CD4-positive, alpha-beta T cell treated with Interleukin-12 subunit alpha and Interleukin-12 subunit beta, for 1 hour (primary cell): ENCODE results near the gene ELAC2.
"Not testable (repeated sequence)": the region's sequence is repeated elsewhere in the genome, so short reads cannot be mapped to it uniquely, and the experiment has no call there.

ENCODE experiments used
- DNase-seq: peaks from one replicate; pipeline ENCODE4 v3.0.0-alpha.2; 2020

Gene ELAC2

GRCh38 chr17:12985431-12986293 lies 32.2 kb downstream of the ELAC2 start:
- no peak for DNase-seq

GRCh38 chr17:12983991-12984884 lies 33.6 kb downstream of the ELAC2 start:
- no peak for DNase-seq

- DNase-seq = peak; percentile 38
Observed at GRCh38 chr17:12982224-12982623, 35.6 kb downstream of the ELAC2 start.

- no peak for DNase-seq
Observed at GRCh38 chr17:12979826-12980500, 37.9 kb downstream of the ELAC2 start.

GRCh38 chr17:12979246-12979645 lies 38.6 kb downstream of the ELAC2 start:
- DNase-seq = no peak

GRCh38 chr17:12978787-12979186 lies 39.0 kb downstream of the ELAC2 start:
- not testable (repeated sequence) for DNase-seq

GRCh38 chr17:12977008-12977751 lies 40.6 kb downstream of the ELAC2 start:
- DNase-seq = no peak

GRCh38 chr17:12974005-12974531 lies 43.8 kb downstream of the ELAC2 start:
- no peak for DNase-seq

GRCh38 chr17:12973496-12974004 lies 44.3 kb downstream of the ELAC2 start:
- DNase-seq = no peak

- DNase-seq = no peak
Observed at GRCh38 chr17:12967962-12968361, 49.9 kb downstream of the ELAC2 start.

GRCh38 chr17:12966413-12966812 lies 51.4 kb downstream of the ELAC2 start:
- DNase-seq = no peak

GRCh38 chr17:12965988-12966387 lies 51.8 kb downstream of the ELAC2 start:
- DNase-seq = no peak

GRCh38 chr17:12964840-12965239 lies 53.0 kb downstream of the ELAC2 start:
- DNase-seq = no peak

GRCh38 chr17:12964162-12964561 lies 53.7 kb downstream of the ELAC2 start:
- DNase-seq = no peak

GRCh38 chr17:12963505-12963904 lies 54.3 kb downstream of the ELAC2 start:
- DNase-seq = no peak

GRCh38 chr17:12961655-12962054 lies 56.2 kb downstream of the ELAC2 start:
- DNase-seq = no peak

GRCh38 chr17:12959441-12959840 lies 58.4 kb downstream of the ELAC2 start:
- no peak for DNase-seq

GRCh38 chr17:12958786-12959185 lies 59.0 kb downstream of the ELAC2 start:
- no peak for DNase-seq

- no peak for DNase-seq
Observed at GRCh38 chr17:12955521-12955920, 62.3 kb downstream of the ELAC2 start.

- DNase-seq = no peak
Observed at GRCh38 chr17:12953156-12953555, 64.7 kb downstream of the ELAC2 start.

- no peak for DNase-seq
Observed at GRCh38 chr17:12952012-12952411, 65.8 kb downstream of the ELAC2 start.

GRCh38 chr17:12947047-12947446 lies 70.8 kb downstream of the ELAC2 start:
- no peak for DNase-seq
